ENCODE data around the gene MED4.
A peak's percentile ranks its signal among the peaks of the same experiment; 100 is the strongest.

Gene MED4

GRCh38 chr13:48050550-48050949, 44.4 kb downstream of the MED4 start:
- TF ChIP-seq CTCF (IDR thresholded peaks at IDR 0.05; ENCODE audit: control extremely low read depth, extremely low read depth, low read depth, missing control alignments): no peak

GRCh38 chr13:48043789-48044503, 51.0 kb downstream of the MED4 start:
- CTCF ChIA-PET: no interaction called here
- TF ChIP-seq CTCF (IDR thresholded peaks at IDR 0.05; ENCODE audit: control extremely low read depth, extremely low read depth, low read depth, missing control alignments): no peak
- POLR2A ChIA-PET: no interaction called here
- DNase-seq (ENCODE audit: extremely low spot score): no peak

More at GRCh38 chr13:48050550-48050949, 44.4 kb downstream of the MED4 start:
- ChIA-PET POLR2A (no interaction called here), CTCF (interaction anchor here (1.0 to 6.3 kb wide), 3 partner anchors 13 to 44 kb away, joined by 3 to 73 read pairs (median 3); partner anchors contain the start of genes MED4 and NUDT15)
- no peak for DNase-seq (ENCODE audit: extremely low spot score)

- POLR2A ChIA-PET: no interaction called here
Measured at GRCh38 chr13:48042894-48043293, 52.0 kb downstream of the MED4 start.

GRCh38 chr13:48040896-48041295, 54.0 kb downstream of the MED4 start:
- POLR2A ChIA-PET: no interaction called here
- TF ChIP-seq CTCF (IDR thresholded peaks at IDR 0.05; ENCODE audit: control extremely low read depth, extremely low read depth, low read depth, missing control alignments): no peak
- CTCF ChIA-PET: interaction anchor here (1.2 to 5.4 kb wide), 2 partner anchors 38 to 53 kb away, joined by 3 to 29 read pairs; partner anchors contain the start of gene MED4
- DNase-seq (ENCODE audit: extremely low spot score): no peak

More at GRCh38 chr13:48042894-48043293, 52.0 kb downstream of the MED4 start:
- DNase-seq (ENCODE audit: extremely low spot score): no peak
- TF ChIP-seq CTCF (IDR thresholded peaks at IDR 0.05; ENCODE audit: control extremely low read depth, extremely low read depth, low read depth, missing control alignments): no peak
- CTCF ChIA-PET: no interaction called here

- no peak for DNase-seq (ENCODE audit: extremely low spot score)
- ChIA-PET POLR2A (no interaction called here), CTCF (interaction anchor here (0.9 to 5.4 kb wide), 5 partner anchors 8 to 54 kb away, joined by 3 to 73 read pairs (median 12); partner anchors contain the start of gene MED4)
- TF ChIP-seq CTCF (IDR thresholded peaks at IDR 0.05; ENCODE audit: control extremely low read depth, extremely low read depth, low read depth, missing control alignments): no peak
Measured at GRCh38 chr13:48040049-48040448, 54.9 kb downstream of the MED4 start.

GRCh38 chr13:48038761-48039160, 56.1 kb downstream of the MED4 start:
- POLR2A ChIA-PET: no interaction called here
- CTCF ChIA-PET: interaction anchor here (0.8 to 5.4 kb wide), 21 partner anchors 10 to 1240 kb away, joined by 3 to 73 read pairs (median 8); partner anchors contain the start of genes MED4 and SUCLA2
- peak; percentile 34 for DNase-seq (ENCODE audit: extremely low spot score)

More at GRCh38 chr13:48038761-48039160, 56.1 kb downstream of the MED4 start:
- no peak for TF ChIP-seq CTCF (IDR thresholded peaks at IDR 0.05; ENCODE audit: control extremely low read depth, extremely low read depth, low read depth, missing control alignments)
